GM21825 (cell line): ENCODE results near the gene MBNL1.

Source experiments
- ATAC-seq: cut with Tn5 transposase; IDR thresholded peaks from one replicate; pipeline ENCODE4 v1.9.1; 2021; ENCODE audit warnings: mild to moderate bottlenecking, moderate library complexity; ENCODE audit not compliant: unreplicated experiment

MBNL1 gene

DNA sequence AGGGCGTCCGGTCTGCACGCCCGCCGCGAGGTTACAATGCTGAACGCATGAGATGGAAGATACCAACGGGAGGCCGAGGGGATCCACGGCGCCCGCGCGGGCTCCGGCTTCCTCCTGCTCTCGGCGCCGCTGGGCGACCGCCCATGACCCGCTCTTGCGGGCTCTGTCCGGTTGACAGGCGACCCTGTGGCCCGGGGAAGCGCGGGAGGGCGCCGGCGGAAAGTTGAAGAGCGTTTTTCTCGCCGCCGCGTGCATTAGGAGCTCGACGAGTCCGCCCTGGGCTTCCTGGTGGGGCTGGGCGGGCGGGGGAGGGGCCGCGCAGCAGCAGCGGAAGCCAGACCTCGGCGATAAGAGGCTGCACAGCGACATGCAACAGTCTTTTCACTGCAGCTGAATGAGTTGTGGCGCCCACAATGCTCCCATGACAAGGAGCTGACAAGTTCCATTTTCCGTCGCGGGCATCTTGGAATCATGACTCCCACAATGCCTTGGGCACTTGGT is at the start of gene MBNL1:
Gene MBNL1 (plus strand): TSS at position 375 of the 501 bp plus-strand sequence. CDS start 31,265 bp downstream, outside the sequence.
- peak; percentile 64 for ATAC-seq

GRCh38 chr3:152219216-152219615 is 49.5 kb upstream of the MBNL1 start:
- ATAC-seq = no peak

- no peak for ATAC-seq
These were observed 48.9 kb upstream of the MBNL1 start for GRCh38 chr3:152219769-152220255.

DNA sequence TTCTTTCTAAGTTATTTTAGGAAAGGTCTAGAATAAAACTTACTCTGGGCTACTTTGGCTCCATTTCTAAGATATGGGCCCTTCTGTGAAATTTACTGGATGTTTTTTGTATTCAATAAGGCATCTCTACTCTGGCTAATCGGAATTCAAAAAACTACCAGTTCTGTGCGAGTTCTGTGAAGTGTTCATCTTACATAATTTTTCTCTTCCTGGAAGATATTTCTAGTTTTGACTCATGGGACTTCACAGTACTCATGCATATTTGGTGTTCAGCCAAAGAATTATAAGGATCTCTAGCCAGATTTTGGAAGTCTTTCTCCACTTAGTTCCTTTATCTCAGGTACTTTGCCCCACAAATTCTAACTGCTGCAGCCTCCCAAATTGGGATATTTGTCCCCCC is 46.4 kb upstream of the MBNL1 start:
- no peak for ATAC-seq

GRCh38 chr3:152225201-152225600 is 43.5 kb upstream of the MBNL1 start:
- no peak for ATAC-seq

DNA sequence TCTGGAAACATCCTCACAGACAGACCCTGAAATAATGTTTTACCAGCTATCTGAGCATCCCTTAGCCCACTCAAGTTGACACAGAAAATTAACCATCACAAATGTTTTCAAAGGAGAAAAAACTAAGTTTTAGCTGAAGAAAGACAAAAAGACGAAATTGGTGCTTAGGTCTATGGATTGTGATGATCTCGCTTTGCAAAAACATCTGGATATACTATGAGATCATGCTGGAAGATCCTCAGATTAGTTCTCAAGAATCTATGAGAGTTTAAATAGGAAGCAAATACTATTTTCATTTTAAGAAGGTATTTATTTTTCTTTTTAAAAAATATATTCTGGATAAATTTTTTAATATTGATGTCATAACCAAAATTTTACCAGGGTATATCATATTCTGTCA is 42.6 kb upstream of the MBNL1 start:
- ATAC-seq = no peak

GRCh38 chr3:152227027-152227426 is 41.7 kb upstream of the MBNL1 start:
- no peak for ATAC-seq

GRCh38 chr3:152229692-152230091 is 39.0 kb upstream of the MBNL1 start:
- ATAC-seq = no peak

DNA sequence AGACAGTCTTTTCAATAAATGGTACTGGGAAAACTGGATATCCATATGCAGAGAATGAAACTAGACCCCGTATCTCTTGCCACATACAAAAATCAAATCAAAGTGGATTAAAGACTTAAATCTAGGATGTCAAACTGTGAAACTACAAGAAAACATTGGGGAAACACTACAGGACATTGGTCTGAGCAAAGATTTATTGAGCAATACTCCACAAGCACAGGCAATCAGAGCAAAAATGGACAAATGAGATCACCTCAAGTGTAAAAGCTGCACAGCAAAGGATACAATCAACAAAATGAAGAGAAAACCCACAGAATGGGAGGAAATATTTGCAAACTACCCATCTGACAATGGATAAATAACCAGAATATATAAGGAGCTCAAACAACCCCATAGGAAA is 38.4 kb upstream of the MBNL1 start:
- ATAC-seq = no peak

- ATAC-seq = no peak
These were observed 36.7 kb upstream of the MBNL1 start for GRCh38 chr3:152232001-152232400.

- ATAC-seq = no peak
These were observed 36.0 kb upstream of the MBNL1 start for GRCh38 chr3:152232679-152233078.

GRCh38 chr3:152234657-152235375 is 33.9 kb upstream of the MBNL1 start:
- no peak for ATAC-seq

DNA sequence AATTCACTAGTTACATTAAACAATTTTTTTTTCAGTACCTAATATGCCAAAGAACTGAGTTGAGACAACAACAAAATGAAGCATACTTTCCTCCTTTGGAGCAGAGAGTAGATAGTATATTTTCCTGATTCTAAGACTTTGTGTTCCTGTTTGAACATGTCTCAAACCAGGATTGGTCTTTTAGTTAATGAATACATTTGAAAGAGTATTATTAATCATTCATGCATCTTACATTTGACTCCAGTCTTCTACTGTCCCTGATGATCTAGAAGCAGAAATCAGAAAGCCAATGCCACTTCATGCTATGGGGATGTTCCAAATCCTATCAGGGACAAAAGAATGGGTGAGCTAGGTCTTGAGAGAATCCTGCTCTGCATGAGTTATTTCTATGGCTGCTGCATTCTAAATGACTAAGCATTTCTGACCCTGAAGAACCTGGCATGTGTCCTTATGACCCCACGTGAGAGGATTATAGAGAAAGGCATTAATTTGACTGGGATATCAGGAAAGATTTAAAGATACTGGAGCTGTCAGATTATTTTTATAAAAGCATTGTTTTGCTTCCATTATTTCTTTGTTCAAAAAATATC is 32.9 kb upstream of the MBNL1 start:
- no peak for ATAC-seq

DNA sequence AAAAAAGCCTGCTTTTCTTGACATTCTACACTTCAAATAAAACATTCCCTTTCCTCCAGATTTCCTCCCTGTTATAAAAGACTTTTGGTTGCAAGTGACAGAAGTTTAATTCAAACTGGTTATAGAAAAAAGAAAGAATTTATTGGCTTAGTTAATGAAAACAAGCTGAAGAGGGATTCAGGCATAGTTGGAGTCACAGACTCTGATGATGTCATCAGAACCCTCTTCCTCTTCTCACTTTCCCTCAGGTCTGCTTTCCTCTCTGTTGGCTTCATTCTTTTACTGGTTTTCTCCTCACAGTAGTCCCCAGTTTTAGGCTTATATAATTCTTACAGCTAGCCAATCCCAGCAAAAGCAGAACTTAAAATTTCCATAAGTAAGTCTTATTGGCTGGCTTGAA is 32.0 kb upstream of the MBNL1 start:
- no peak for ATAC-seq

GRCh38 chr3:152241142-152242017 is 27.3 kb upstream of the MBNL1 start:
- peak; percentile 64 for ATAC-seq

- peak; percentile 62 for ATAC-seq
These were observed 25.4 kb upstream of the MBNL1 start for GRCh38 chr3:152243301-152243711.

- ATAC-seq = no peak
These were observed 24.8 kb upstream of the MBNL1 start for GRCh38 chr3:152243721-152244516.

DNA sequence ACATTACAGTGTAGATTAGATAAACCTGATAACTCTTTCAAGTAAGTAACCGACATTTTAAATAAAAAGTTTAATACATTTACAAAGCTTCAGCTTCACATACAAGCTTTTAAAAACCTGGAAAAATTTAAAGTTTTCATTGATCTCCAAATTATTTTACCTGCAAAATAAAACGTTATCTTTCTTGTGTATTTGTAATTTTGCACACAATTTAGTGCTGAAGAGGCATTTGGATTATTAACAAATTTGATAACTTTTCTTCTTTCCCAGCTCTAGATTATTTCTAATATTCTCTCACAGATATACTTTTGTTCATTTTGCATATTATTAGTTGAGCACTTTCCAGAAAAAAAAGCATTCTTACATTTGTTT is 24.2 kb upstream of the MBNL1 start:
- ATAC-seq = no peak

GRCh38 chr3:152245498-152246170 is 23.1 kb upstream of the MBNL1 start:
- no peak for ATAC-seq

GRCh38 chr3:152251916-152252315 is 16.8 kb upstream of the MBNL1 start:
- no peak for ATAC-seq
